HepG2 (cell line): ENCODE data around the gene EPHX1. TPM values are rescaled to one million over a fixed set of nuclear protein-coding genes. Genes with fewer than 3 reads are reported as not detected.

Source experiments
- ADNP ChIP-seq: sonication (generic); formaldehyde crosslinking; IDR thresholded peaks from 2 replicates; pipeline ENCODE4 v1.4.0; 2020; ENCODE audit warnings: missing genetic modification reagents
- DMAP1 ChIP-seq: IDR thresholded peaks from 2 replicates; pipeline ENCODE4 v1.6.1; 2016
- FOXC1 ChIP-seq: sonication (generic); formaldehyde crosslinking; IDR thresholded peaks from 2 replicates; pipeline ENCODE4 v1.8.0; 2022; ENCODE audit warnings: mild to moderate bottlenecking, missing genetic modification reagents, borderline replicate concordance
- GZF1 ChIP-seq: sonication (generic); formaldehyde crosslinking; IDR thresholded peaks from 2 replicates; pipeline ENCODE4 v1.5.1; 2020; ENCODE audit warnings: mild to moderate bottlenecking, missing genetic modification reagents
- KDM4B ChIP-seq: sonication (generic); formaldehyde crosslinking; IDR thresholded peaks from 2 replicates; pipeline ENCODE4 v1.4.0; 2020; ENCODE audit warnings: missing genetic modification reagents
- KDM5A ChIP-seq: fragments of 200-600 bp; sonication (generic); IDR thresholded peaks from 2 replicates; pipeline ENCODE4 v1.7.0; 2018; ENCODE audit warnings: antibody characterized with exemption, mild to moderate bottlenecking, low read length, borderline replicate concordance
- NFRKB ChIP-seq: fragments of 450-650 bp; IDR thresholded peaks from 2 replicates; pipeline ENCODE4 v1.6.1; 2017
- PAX8 ChIP-seq: sonication (generic); formaldehyde crosslinking; IDR thresholded peaks from 2 replicates; pipeline ENCODE4 v1.8.0; 2022; ENCODE audit warnings: mild to moderate bottlenecking, missing genetic modification reagents, borderline replicate concordance
- PHF20 ChIP-seq: sonication (generic); formaldehyde crosslinking; IDR thresholded peaks from 2 replicates; pipeline ENCODE4 v1.5.0; 2020; ENCODE audit warnings: mild to moderate bottlenecking, missing genetic modification reagents
- PLSCR1 ChIP-seq: sonication (generic); formaldehyde crosslinking; IDR thresholded peaks from 2 replicates; pipeline ENCODE4 v1.5.0; 2020; ENCODE audit warnings: missing genetic modification reagents, mild to moderate bottlenecking, borderline replicate concordance
- SIN3A ChIP-seq: IDR thresholded peaks from 2 replicates; pipeline ENCODE4 v1.6.1; 2011; ENCODE audit warnings: low read depth, mild to moderate bottlenecking, control low read depth, low read length, borderline replicate concordance
- TARDBP ChIP-seq: sonication (generic); formaldehyde crosslinking; IDR thresholded peaks from 2 replicates; pipeline ENCODE4 v1.8.0; 2022; ENCODE audit warnings: mild to moderate bottlenecking, missing genetic modification reagents
- ZGPAT ChIP-seq: IDR thresholded peaks from 2 replicates; pipeline ENCODE4 v1.6.1; 2016; ENCODE audit warnings: mild to moderate bottlenecking
- ZNF335 ChIP-seq: sonication (generic); formaldehyde crosslinking; IDR thresholded peaks from 2 replicates; pipeline ENCODE4 v1.4.0; 2020; ENCODE audit warnings: missing genetic modification reagents
- ZNF629 ChIP-seq: sonication (generic); formaldehyde crosslinking; conservative IDR thresholded peaks from 2 replicates; pipeline ENCODE4 v1.5.0; 2020; ENCODE audit warnings: missing genetic modification reagents
- polyA plus RNA-seq, 8 experiments: library from polyadenylated mRNA; depleted of rRNA in 3 of 8; stranded (reverse) in 7 of 8; unstranded in 1 of 8; fragments of >200 nt; fragmentation: Illumina TruSeq in 4 of 8; extraction: Trizol in 4 of 8; gene quantifications; 2 replicates each; pipeline versions ENCODE4 v1.2.1 to v1.2.3, GENCODE V29; 2011 to 2016; ENCODE audit warnings: low read depth in 4 of 8, missing spikeins in 1 of 8, mixed read lengths in 1 of 8; ENCODE audit not compliant: insufficient read depth in 1 of 8
- total RNA-seq, 5 experiments: library from RNA; depleted of rRNA; stranded (reverse); fragments of >200 nt; fragmentation: Illumina TruSeq; extraction: Trizol; gene quantifications; 2 replicates each; pipeline ENCODE4 v1.2.3, GENCODE V29; 2016; ENCODE audit warnings: low read depth in 1 of 5
- TF ChIP-seq, protein P1 (sequence below): sonication (generic); formaldehyde crosslinking; IDR thresholded peaks from 2 replicates; pipeline ENCODE4 v1.5.1; 2020; ENCODE audit warnings: mild to moderate bottlenecking, missing genetic modification reagents, borderline replicate concordance
- TF ChIP-seq, protein P2 (sequence below): IDR thresholded peaks from 2 replicates; pipeline ENCODE4 v1.6.1; 2016; ENCODE audit warnings: low read depth
- TF ChIP-seq, protein P3 (sequence below): IDR thresholded peaks from 2 replicates; pipeline ENCODE4 v1.6.1; 2016; ENCODE audit warnings: missing genetic modification reagents, missing compliant biosample characterization
- TF ChIP-seq, protein P4 (sequence below): fragments of 450-650 bp; IDR thresholded peaks from 2 replicates; pipeline ENCODE4 v1.6.1; 2016

The EPHX1 gene
- total and polyA plus RNA-seq, 2 of the 13 experiments (the other 11 are each of a cell fraction or from before 2014, with no cell fraction given), result 27.7 to 36.5 TPM

DNA sequence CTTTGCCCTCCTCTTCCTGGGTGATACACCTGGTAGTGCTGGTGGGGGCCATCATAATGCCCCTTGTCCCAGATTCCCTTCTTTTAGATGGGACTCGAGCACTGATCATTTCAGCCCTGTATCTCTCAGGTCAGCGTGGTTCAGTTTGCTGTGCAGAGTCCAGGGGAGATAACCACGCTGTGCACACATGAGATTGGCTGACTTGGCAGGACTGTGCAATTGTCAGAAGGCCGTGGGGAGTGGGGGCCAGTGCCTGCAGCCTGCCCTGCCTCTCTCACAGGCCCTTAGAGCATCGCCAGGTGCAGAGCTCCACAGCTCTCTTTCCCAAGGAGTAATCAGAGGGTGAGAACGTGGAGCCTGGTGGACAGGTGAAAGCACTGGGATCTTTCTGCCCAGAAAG is 15.2 kb downstream of the EPHX1 start (continued):
- TF ChIP-seq, protein P1, sequence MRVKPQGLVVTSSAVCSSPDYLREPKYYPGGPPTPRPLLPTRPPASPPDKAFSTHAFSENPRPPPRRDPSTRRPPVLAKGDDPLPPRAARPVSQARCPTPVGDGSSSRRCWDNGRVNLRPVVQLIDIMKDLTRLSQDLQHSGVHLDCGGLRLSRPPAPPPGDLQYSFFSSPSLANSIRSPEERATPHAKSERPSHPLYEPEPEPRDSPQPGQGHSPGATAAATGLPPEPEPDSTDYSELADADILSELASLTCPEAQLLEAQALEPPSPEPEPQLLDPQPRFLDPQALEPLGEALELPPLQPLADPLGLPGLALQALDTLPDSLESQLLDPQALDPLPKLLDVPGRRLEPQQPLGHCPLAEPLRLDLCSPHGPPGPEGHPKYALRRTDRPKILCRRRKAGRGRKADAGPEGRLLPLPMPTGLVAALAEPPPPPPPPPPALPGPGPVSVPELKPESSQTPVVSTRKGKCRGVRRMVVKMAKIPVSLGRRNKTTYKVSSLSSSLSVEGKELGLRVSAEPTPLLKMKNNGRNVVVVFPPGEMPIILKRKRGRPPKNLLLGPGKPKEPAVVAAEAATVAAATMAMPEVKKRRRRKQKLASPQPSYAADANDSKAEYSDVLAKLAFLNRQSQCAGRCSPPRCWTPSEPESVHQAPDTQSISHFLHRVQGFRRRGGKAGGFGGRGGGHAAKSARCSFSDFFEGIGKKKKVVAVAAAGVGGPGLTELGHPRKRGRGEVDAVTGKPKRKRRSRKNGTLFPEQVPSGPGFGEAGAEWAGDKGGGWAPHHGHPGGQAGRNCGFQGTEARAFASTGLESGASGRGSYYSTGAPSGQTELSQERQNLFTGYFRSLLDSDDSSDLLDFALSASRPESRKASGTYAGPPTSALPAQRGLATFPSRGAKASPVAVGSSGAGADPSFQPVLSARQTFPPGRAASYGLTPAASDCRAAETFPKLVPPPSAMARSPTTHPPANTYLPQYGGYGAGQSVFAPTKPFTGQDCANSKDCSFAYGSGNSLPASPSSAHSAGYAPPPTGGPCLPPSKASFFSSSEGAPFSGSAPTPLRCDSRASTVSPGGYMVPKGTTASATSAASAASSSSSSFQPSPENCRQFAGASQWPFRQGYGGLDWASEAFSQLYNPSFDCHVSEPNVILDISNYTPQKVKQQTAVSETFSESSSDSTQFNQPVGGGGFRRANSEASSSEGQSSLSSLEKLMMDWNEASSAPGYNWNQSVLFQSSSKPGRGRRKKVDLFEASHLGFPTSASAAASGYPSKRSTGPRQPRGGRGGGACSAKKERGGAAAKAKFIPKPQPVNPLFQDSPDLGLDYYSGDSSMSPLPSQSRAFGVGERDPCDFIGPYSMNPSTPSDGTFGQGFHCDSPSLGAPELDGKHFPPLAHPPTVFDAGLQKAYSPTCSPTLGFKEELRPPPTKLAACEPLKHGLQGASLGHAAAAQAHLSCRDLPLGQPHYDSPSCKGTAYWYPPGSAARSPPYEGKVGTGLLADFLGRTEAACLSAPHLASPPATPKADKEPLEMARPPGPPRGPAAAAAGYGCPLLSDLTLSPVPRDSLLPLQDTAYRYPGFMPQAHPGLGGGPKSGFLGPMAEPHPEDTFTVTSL, result peak; percentile 60; the same call in 1 of the 2 replicates
- TF ChIP-seq TARDBP (CRISPR knock-in tag), result peak; percentile 79; the same call in 1 of the 2 replicates
- 0 out of 2 replicates have a peak, but pooled peaks have one; percentile 18 for TF ChIP-seq SIN3A
- TF ChIP-seq PHF20, result no peak
- TF ChIP-seq NFRKB, result no peak
- no peak for TF ChIP-seq GZF1 (CRISPR knock-in tag)
- 0 out of 2 replicates have a peak, but pooled peaks have one; percentile 24 for TF ChIP-seq FOXC1 (CRISPR knock-in tag)
- no peak for TF ChIP-seq PLSCR1 (CRISPR knock-in tag)
- no peak for TF ChIP-seq KDM5A
- no peak for TF ChIP-seq ZNF335 (CRISPR knock-in tag)
- TF ChIP-seq ADNP, result no peak
- TF ChIP-seq, protein P2, sequence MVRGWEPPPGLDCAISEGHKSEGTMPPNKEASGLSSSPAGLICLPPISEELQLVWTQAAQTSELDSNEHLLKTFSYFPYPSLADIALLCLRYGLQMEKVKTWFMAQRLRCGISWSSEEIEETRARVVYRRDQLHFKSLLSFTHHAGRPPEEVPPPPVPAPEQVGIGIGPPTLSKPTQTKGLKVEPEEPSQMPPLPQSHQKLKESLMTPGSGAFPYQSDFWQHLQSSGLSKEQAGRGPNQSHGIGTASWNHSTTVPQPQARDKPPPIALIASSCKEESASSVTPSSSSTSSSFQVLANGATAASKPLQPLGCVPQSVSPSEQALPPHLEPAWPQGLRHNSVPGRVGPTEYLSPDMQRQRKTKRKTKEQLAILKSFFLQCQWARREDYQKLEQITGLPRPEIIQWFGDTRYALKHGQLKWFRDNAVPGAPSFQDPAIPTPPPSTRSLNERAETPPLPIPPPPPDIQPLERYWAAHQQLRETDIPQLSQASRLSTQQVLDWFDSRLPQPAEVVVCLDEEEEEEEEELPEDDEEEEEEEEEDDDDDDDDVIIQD (CRISPR knock-in tag), result peak; percentile 62; the same call in 1 of the 2 replicates
- TF ChIP-seq DMAP1, result 0 out of 2 replicates have a peak, but pooled peaks have one; percentile 27
- TF ChIP-seq ZNF629, result 0 out of 2 replicates have a peak, but pooled peaks have one; percentile 41
- peak; percentile 69; the same call in 1 of the 2 replicates for TF ChIP-seq ZGPAT (CRISPR knock-in tag)
- no peak for TF ChIP-seq PAX8 (CRISPR knock-in tag)
- peak; percentile 41; the same call in 1 of the 2 replicates for TF ChIP-seq KDM4B (CRISPR knock-in tag)
- TF ChIP-seq, protein P3, sequence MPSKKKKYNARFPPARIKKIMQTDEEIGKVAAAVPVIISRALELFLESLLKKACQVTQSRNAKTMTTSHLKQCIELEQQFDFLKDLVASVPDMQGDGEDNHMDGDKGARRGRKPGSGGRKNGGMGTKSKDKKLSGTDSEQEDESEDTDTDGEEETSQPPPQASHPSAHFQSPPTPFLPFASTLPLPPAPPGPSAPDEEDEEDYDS (CRISPR knock-in tag), result no peak
- TF ChIP-seq, protein P4, sequence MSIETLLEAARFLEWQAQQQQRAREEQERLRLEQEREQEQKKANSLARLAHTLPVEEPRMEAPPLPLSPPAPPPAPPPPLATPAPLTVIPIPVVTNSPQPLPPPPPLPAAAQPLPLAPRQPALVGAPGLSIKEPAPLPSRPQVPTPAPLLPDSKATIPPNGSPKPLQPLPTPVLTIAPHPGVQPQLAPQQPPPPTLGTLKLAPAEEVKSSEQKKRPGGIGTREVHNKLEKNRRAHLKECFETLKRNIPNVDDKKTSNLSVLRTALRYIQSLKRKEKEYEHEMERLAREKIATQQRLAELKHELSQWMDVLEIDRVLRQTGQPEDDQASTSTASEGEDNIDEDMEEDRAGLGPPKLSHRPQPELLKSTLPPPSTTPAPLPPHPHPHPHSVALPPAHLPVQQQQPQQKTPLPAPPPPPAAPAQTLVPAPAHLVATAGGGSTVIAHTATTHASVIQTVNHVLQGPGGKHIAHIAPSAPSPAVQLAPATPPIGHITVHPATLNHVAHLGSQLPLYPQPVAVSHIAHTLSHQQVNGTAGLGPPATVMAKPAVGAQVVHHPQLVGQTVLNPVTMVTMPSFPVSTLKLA, result 0 out of 2 replicates have a peak, but pooled peaks have one; percentile 7
